IPS-11a (cell line): ENCODE measurements around the gene C5AR2.
"Not testable (repeated sequence)": the region's sequence is repeated elsewhere in the genome, so short reads cannot be mapped to it uniquely, and the experiment has no call there.

ENCODE experiments used
- H3K4me3 ChIP-seq: one replicate; pipeline ENCODE4 v1.5.1; 2013; ENCODE audit warnings: low read depth, low read length, control low read depth

Gene C5AR2

DNA sequence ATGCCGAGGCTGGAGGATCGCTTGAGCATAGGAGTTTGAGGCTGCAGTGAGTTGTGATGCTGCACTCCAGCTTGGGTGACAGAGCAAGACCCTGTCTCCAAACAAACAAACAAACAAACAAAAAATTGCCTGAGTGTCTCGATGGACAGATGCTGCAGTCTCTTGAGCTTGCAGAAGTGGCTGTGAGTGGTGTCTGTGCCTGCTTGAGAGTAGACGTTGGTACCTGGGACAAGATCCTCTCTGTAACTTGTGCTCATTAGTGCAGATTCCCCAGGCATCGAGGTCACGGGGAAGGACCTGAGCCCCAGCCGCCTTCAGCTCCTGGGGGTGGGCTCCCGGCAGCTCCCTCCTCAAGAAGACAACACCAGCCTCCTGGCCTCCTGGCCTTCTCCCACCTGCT is 8.6 kb upstream of the C5AR2 start:
- H3K4me3 ChIP-seq, result no peak overlapping the region

DNA sequence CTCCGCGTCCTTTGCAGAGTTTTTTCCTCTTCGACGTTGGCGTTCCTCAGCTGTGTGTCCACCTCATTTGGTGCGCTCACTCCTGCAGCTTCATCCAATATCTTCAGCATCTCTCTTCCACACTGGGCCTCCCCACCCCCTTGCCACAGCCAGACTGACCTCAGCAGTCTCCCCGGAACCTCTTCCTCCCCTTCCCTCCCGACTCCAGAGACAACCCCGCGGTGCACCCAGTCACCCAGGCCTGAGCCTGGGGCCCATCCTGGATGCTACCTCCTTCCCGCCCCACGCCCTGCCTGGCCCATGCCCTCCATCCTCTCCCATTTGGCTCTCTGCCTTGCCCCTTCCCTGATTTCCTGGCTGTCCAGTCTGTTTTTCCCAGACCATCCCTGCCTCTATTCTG is 8.1 kb upstream of the C5AR2 start:
- H3K4me3 ChIP-seq, result no peak overlapping the region

DNA sequence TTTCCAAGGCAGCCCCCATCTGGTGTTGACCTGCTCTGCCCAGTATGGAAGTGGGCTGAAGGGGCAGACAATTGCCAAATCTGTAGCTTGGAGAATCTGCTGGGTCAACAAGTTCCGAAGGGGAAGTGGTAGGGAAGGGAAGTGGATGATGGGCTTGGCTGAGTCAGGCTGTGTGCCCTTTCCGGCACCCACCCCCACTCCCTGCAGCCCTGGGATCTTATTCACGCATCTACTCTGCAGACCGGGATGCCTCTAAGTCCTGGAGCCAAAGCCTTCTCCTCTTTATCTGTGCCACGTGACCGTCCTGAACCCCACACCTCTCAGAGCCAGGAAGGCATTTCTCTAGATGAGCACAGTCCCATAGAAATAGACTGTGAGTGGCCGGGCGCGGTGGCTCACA is 7.5 kb upstream of the C5AR2 start:
- H3K4me3 ChIP-seq, result no peak overlapping the region

DNA sequence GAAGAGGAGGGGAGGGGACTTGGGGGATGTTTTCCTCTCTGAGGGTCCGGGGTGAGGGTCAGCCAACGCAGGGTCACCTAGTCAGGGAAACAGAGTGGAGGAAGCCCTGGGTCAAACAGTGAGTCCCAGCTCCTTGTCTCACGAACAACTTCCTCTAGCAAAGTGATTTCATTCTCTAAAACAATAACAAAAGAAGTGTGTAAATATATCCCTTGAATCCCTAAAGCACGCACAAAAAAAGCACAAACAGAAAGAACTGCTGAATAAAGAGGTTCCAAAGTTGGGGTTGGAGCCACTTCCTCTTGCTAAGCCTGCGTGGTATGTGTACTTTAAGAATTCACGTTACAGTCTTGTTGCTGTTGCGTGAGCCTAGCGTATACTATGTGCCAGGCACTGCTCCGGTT is 1.5 kb upstream of the C5AR2 start:
- no peak overlapping the region for H3K4me3 ChIP-seq

DNA sequence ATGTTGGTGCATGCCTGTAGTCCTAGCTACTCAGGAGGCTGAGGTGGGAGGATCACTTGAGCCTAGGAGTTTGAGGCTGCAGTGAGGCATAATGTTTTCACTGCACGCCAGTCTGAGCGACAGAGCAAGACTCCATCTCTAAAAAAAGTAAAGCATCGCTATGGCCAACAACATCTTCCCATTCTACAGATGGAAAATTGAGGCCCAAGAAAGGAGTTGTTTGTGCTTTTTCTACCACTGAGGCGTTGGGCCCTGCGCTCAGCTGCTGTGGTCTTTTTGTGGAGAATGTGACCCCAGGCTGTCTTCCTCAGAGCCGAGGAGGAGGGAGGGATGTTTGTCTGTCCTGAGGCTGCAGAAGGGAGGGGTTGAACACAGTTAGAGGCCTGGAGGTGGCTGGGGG is 485 bp upstream of the C5AR2 start:
- no peak overlapping the region for H3K4me3 ChIP-seq

DNA sequence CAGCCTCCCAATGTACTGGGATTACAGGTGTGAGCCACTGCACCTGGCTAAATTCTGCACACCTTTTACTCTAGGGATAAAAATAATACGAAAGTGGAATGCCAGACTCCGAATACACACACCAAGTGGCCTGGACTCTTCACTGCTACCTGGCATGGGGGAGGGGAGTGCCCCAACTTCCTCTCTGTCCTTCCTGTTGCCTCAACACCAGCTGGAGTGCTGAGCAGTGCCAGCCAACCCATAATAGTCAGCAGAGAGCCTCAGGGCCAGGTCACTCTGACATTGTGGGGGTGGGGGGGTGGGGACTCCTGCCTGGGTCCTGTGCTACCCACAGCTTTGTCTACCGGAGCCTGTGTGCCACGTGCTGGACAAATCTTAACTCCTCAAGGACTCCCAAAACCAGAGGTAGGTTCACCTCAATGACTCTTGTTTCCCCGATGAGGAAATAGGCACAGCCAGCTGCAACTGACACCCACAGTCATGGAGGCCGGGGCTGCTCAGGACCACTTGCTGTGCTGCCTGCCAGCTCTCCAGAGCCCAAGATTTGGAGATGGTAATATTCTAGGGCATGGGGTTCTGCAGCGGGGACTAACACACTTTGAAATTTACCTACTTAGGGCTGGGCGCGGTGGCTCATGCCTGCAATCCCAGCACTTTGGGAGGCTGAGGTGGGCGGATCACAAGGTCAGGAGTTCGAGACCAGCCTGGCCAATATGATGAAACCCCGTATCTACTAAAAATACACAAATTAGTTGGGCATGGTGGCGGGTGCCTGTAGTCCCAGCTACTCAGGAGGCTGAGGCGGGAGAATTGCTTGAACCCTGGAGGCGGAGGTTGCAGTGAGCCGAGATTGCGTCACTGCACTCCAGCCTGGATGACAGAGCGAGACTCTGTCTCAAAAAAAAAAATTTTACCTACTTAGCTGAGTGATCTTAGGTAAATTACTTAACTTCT is 5.1 kb downstream of the C5AR2 start:
- not testable (repeated sequence) for H3K4me3 ChIP-seq

DNA sequence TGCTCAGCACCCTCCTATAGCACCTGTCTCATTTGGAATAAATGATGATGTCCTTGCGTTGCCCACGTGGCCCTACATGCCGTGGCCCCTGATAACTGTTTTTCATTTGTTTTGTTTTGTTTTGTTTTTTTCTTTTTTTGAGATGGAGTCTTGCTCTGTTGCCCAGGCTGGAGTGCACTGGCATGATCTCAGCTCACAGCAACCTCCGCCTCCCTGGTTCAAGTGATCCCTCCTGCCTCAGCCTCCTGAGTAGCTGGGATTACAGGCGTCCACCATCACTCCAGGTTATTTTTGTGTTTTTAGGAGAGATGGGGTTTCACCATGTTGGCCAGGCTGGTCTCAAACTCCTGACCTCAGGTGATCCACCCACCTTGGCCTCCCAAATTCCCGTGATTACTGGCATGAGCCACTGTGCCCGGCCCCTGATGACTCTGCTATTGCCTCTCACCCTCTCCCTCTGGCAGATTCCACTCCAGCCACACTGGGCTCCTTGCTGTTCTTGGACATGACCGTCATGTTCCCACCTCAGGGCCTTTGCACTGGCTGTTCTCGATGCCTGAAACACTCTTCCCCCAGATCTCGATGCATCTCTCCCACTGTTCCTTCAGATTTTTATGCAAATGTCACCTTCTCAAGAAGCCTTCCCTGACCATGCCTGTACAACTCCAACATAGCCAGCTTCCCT is 7.4 kb downstream of the C5AR2 start:
- H3K4me3 ChIP-seq, result no peak overlapping the region

DNA sequence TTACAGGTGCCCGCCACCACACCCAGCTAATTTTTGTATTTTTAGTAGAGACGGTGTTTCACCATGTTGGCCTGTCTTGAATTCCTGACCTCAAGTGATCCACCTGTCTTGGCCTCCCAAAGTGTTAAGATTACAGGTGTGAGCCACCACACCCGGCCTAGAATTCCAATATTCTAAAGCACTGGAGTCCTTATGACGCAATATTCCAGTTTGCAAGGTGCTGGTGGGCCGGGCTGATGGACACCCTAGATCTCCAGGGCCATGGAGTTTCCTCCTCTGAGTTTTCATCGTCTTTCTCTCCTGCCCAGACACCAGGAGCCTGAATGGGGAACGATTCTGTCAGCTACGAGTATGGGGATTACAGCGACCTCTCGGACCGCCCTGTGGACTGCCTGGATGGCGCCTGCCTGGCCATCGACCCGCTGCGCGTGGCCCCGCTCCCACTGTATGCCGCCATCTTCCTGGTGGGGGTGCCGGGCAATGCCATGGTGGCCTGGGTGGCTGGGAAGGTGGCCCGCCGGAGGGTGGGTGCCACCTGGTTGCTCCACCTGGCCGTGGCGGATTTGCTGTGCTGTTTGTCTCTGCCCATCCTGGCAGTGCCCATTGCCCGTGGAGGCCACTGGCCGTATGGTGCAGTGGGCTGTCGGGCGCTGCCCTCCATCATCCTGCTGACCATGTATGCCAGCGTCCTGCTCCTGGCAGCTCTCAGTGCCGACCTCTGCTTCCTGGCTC is 8.7 kb downstream of the C5AR2 start:
- H3K4me3 ChIP-seq, result no peak overlapping the region

DNA sequence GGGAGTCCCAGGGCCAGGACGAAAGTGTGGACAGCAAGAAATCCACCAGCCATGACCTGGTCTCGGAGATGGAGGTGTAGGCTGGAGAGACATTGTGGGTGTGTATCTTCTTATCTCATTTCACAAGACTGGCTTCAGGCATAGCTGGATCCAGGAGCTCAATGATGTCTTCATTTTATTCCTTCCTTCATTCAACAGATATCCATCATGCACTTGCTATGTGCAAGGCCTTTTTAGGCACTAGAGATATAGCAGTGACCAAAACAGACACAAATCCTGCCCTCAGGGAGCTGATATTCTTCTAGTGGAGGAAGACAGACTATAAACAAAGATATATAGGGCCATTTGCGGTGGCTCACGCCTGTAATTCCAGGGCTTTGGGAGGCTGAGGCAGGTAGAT is 9.8 kb downstream of the C5AR2 start:
- H3K4me3 ChIP-seq, result no peak overlapping the region

DNA sequence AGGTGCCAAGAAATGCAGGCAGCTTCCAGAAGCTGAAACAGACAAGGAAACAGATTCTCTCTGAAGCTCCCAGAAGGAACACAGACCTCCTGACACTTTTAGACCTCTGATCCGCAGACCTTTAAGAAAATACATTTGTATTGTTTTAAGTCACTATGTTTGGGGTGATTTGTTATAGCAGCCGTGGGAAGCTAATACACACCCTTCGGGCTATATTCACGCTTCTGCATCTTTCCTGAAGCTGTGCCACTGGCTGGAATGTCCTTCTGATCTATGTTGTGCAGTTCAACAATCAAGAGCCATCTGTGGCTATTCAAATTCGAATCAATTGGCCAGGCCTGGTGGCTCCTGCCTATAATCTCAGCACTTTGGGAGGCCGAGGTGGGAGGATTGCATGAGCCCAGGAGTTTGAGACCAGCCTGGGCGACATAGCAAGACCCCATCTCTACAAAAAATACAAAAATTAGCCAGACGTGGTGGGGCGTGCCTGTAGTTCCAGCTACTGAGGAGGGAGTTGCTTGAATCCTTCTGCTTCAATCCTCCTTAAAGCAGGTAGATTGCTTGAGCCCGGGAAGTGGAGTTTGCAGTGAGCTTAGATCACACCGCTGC is 11.3 kb downstream of the C5AR2 start:
- H3K4me3 ChIP-seq, result no peak overlapping the region

DNA sequence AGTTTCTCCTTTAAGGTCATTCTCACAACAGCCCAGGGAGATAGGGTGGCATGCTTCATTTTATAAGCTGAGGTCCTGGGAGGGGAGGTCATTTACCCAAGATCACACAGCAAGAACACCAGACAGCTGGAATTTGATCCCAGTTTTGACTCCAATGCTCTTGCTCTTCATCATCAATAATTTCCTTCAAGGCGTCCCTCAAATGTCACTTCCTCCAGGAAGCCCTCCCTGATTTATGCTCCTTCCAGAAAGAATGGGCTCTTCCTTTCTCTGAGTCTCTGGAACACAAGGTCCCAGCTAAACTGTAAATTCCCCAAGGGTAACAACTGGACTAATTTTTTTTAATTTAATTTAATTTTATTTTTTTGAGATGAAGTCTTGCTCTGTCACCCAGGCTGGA is 12.4 kb downstream of the C5AR2 start:
- no peak overlapping the region for H3K4me3 ChIP-seq

DNA sequence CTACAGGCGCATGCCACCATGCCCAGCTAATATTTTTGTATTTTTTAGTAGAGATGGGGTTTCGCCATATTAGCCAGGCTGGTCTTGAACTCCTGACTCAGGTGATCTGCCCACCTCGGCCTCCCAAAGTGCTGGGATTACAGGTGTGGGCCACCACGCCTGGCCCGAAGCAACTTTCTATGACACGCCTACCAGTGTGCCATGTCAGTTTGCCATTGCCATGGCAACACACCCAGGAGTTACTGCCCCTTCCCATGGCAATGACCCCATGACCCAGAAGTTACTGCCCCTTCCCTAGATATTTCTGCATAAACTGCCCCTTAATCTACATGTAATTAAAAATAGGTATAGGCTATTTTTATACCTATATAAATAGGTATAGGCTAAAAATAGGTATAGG is 14.0 kb downstream of the C5AR2 start:
- not testable (repeated sequence) for H3K4me3 ChIP-seq

DNA sequence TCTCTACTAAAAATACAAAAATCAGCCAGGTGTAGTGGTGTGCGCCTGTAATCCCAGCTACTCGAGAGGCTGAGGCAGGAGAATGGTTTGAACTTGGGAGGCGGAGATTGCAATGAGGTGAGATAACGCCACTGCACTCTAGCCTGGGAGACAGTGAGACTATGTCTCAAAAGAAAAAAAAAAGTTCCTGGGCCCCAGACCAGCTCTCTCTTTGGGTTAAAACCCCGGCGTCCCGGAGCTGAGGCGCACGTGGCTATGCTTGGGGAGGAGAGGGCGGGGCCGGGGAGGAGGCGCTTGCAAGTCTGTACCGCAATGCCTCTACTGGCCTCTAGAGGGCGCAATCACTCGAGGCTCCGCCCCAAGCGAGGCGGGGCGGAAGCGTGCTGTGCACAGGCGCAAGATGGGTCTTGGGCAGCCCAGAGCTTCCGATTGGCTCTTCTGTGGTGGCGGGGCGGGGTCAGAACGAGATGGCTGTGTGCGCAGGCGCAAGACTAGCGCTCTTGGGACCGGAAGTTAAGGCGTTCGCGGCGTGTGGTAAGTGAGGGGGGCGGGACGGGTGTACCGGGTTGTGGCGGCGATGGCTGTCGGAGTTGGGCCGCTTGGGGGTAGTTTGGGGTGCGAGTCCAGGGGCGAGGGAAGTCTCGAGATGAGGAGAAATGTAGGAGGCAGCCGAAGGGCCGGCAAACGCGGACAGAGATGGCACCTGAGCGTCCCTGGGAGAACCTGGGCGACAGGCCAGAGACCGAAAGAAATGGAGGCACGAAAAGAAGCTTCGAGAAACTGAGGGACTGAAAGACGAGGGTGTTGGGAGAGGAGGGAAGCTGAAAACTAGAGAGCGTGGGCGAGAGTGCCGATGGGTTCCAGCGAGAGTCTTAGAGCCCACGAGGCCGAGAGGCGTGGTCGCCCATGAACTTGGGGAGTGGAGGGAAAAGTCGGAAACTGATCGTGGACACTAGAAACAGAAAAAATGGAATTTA is 17.1 kb downstream of the C5AR2 start, which contains the start of gene DHX34:
Gene DHX34, plus strand, starts transcription at position 497 of the 977 bp plus-strand sequence. CDS start 3,716 bp downstream, outside the sequence.
- peak within 1 kb of the TSS; percentile 97 for H3K4me3 ChIP-seq

DNA sequence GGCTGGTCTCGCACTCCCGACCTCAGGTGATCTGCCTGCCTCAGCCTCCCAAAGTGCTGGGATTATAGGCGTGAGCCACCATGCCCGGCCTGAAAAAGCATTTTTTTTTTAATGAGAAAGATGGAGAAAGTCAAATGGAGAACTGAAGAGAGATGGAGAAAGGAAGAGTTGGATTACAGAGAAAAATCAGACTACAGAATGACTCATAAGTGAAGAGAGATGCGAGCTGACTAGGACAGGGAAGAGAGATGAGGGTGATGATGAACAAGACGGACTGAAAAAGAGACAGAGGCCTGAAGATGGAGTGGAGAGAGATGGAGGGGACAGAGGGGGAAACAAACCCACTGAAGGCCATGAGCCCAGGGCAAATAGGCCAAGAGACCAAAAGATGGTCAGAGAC is 18.7 kb downstream of the C5AR2 start:
- no peak overlapping the region for H3K4me3 ChIP-seq

DNA sequence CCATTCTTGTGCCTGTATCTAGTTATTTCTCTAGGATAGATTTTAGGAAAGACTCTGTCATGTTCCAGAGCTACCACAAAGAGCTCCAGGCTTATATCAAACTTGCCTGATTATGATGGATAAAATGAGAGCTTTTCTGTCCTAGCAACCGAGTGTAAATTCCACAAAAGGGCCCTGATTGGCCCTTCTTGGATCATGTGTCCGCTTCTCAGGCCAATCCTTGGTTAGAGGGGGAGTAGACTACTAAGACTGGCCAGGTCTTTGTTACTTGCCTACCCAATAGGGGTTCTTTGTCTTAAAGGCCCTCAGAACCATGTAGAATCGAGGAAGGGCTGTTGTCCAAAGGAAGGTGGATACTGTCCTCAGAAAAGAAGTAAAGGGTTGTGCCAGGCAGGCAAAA is 19.6 kb downstream of the C5AR2 start:
- no peak overlapping the region for H3K4me3 ChIP-seq

DNA sequence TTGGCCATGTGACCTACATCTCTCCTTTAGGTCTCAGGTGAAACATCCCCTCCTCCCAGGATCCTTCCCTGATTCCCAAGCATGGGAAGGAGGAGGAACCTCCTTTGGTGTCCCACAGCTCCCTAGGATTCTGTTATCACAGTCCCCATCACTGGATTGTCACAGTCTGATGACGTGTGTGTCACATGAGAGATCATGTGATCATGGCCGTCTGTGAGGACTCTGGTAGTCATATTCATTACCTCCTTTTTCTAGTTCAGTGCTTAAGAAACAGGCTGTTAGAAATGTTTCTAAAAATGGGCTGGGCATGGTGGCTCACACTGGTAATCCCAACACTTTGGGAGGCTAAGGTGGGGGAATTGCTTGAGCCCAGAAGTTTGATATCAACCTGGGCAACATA is 20.1 kb downstream of the C5AR2 start:
- H3K4me3 ChIP-seq, result no peak overlapping the region

DNA sequence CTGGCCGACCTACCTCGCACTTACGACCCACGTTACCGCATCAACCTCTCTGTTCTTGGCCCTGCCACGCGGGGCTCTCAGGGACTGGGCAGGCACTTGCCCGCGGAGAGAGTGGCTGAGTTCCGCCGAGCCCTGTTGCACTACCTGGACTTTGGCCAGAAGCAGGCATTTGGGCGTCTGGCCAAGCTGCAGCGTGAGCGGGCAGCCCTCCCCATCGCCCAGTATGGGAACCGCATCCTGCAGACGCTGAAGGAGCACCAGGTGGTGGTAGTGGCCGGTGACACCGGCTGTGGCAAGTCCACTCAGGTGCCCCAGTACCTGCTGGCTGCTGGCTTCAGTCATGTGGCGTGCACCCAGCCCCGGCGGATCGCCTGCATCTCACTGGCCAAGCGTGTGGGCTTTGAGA is 21.3 kb downstream of the C5AR2 start:
- H3K4me3 ChIP-seq, result no peak overlapping the region

DNA sequence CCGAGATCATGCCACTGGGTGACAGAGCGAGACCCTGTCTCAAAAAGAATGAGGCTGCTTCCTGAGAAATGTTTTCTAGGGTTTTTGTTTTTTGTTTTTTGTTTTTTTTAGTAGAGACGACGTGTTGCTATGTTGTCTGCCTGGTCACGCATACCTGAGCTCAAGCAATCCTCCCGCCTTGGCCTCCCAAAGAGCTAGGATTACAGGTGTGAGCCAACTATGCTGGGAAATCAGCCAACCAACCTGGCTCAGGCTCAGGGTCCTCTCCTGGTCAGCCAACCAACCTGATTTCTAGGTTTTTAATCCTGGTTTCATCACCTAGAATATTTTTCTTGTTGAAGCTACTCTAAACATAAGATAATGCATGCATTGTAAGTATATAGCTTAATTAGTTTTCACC is 24.9 kb downstream of the C5AR2 start:
- no peak overlapping the region for H3K4me3 ChIP-seq

DNA sequence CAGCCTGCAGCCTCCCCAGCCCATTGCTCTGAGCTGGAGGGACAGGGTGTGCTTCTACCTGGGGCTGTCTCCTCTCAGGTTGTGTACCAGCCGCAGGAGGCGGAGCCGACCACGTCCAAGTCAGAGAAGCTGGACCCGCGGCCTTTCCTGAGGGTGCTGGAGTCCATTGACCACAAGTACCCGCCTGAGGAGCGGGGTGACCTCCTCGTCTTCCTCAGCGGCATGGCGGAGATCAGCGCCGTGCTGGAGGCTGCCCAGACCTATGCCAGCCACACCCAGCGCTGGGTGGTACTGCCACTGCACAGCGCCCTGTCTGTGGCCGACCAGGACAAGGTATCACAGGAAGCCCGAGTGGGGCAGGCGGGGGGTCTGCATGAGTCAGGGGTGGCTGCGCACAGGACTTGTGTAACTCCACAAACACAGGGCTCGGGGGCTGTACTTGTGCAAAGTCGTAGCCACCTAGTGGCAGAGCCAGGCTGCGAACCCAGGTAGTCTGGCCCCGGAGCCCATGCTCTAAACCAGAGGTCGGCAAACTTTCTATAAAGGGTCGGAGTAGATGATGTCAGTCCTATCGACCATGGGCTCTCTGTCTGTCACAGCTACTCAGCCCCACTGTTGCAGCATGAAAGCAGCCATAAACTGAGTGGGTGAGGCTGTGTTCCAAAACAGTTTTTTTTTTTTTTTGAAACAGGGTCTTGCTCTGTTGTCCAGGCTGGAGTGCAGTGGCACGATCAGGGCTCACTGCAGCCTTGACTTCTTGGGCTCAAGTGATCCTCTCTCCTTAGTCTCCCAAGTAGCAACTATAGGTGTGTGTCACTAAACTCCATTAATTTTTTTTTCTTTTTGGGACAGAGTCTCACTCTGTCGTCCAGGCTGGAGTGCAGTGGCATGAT is 26.1 kb downstream of the C5AR2 start:
- H3K4me3 ChIP-seq, result no peak overlapping the region
